Stimulated activated CD8-positive, alpha-beta memory T cell treated with anti-CD3 and anti-CD28 coated beads, Interleukin-2, amount 100 ng/mL, for 1 hour (primary cell): ENCODE data around the gene UNC13B.

Source experiments
- DNase-seq, 2 donors: peaks; one replicate each; pipeline ENCODE4 v3.0.0-alpha.2; 2020; ENCODE audit warnings: low read depth in 2 of 2

The UNC13B gene

GRCh38 chr9:35277171-35277520 is 115.3 kb downstream of the UNC13B start:
- no peak for DNase-seq

- no peak for DNase-seq
Observed at GRCh38 chr9:35277628-35278359, 116.0 kb downstream of the UNC13B start.

DNA sequence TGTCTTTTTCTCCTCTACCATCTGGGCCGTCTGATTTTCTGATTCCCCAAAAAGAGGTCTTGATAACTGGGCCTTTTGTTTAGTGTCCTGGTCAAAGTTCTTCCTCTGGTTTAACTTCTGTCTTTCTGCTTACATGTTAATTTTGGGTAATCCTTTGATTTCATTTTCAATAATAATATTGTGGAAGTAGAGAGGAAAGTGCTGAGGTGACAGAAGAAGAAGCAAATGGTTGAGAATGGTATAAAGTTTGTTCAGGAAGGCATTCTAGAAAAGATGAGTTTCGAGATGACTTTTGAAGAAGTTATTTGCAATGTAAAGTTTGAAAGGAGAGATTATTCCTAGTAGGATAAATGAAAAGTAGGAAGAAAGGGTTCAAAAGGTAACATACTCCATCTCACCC is 118.1 kb downstream of the UNC13B start:
- DNase-seq = no peak

GRCh38 chr9:35280399-35280798 is 118.6 kb downstream of the UNC13B start:
- no peak for DNase-seq

GRCh38 chr9:35285731-35286130 is 123.9 kb downstream of the UNC13B start:
- DNase-seq = no peak

GRCh38 chr9:35286381-35286780 is 124.6 kb downstream of the UNC13B start:
- DNase-seq = no peak

DNA sequence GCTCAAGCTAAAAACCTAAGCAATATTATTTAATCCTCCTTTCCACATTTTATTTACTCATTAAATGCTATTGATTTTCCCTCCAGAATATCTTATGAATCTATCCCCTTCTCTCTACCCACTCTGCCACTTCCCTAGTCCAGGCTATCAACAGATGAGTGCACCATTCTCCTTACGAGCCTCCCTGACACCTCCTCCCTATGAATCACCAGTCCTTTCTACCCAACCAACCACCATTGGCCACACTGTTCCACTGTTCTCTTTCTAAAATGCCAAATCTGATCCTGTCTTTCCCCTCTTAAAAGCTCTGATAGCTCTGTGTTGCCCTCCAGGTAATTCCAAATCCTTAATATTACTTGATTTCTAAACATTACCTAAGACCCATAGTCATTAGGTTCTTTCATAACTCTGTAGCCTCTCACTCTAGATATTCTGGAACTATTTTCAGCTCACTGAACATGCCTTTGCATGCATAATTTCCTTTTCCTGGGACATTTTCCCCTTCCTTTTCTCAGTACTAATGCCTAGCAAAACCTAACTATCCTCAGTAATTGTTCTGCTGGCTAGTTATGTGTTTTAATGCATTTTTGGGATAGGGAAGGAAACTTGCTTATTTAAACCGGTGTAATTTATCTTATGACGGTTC is 126.3 kb downstream of the UNC13B start:
- DNase-seq = no peak

GRCh38 chr9:35288778-35289177 is 127.0 kb downstream of the UNC13B start:
- no peak for DNase-seq

DNA sequence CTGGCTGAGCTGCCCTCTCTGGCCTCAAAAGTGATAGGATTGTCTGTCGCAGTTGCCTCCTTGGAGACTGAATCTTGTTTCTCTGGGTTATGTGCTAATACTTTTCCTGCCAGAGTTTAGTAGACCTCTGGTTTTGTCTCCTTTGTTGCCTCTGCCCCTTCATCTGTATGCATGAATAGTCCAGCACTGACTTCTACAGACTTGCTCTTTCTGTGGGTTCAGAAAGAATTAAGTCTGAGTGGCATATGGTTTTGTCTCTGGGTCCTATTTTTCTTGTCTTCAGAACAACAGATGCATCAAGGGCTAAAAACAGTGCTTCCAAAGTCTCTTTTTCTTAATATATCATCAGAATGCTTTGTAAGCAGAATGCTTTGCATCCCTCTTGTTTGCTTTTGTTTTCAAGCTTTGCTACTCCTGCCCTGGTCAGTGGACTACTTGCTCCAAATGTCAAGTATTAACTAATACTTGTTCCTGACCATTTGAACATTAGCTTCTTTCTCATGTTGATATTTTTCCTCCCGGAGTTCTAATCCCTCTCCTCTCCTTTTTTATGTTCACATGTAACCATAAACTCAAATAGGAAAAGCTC is 131.7 kb downstream of the UNC13B start:
- no peak for DNase-seq

DNA sequence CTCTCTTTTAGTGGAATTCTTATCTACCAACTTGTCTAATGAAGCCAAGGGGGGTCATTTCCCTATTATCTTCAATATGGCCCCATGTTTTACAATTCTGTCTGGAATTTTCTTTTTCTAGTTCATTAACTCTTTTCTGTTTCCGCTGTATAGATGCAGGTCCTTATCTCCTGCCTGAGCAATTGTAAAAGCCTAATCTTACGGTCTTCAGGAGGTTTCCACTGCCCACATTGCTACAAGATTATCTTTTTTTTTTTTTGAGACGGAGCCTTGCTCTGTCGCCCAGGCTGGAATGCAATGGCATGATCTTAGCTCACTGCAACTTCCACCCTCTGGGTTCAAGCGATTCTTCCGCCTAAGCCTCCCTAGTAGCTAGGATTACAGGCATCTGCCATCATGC is 132.3 kb downstream of the UNC13B start:
- no peak for DNase-seq

DNA sequence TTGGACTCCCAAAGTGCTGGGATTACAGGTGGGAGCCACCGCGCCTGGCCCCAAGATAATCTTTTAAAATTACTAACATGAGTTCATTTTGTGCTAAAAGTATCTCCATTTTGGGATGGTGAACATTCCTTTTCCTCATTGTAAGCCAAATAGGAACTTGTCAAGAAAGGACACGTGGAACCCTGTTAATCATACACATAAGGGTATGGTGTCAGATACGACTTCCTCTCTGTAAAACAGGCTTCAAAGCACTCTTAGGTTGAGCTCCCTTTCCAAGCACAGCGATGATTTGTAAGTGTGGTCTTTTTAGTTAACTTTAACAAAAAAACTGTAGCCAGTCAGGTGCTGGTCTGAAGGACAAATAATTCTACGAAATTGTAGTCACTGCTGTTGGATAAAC is 132.7 kb downstream of the UNC13B start:
- DNase-seq = no peak

DNA sequence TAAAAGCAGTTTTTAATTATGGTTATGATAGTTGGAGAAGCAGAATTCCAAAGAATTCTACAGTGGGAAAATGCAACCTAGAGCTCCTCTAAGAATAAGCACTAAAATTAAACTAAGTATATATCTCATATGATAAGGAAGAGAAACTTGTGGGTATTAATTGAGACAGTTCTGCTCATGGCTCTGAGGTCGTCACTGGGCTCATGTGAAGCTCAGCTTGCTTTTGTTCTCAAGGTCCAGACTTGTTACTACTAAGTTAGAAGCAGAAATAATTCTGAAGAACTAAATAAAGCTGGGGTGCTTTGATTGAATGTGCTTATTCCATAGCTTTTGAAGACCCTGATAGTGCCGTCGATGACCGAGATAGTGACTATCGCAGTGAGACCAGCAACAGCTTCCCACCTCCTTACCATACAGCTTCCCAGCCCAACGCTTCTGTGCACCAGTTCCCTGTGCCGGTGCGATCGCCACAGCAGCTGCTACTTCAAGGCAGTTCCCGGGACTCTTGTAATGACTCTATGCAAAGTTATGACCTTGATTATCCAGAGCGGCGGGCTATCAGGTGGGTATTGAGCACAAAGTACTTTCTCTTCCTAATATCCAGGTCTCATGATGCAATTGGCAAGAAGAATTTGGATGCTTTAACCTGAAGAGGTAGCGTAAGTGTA is 133.7 kb downstream of the UNC13B start:
- DNase-seq = no peak

GRCh38 chr9:35303567-35303966 is 141.8 kb downstream of the UNC13B start:
- DNase-seq = no peak

GRCh38 chr9:35306283-35306682 is 144.5 kb downstream of the UNC13B start:
- no peak for DNase-seq

DNA sequence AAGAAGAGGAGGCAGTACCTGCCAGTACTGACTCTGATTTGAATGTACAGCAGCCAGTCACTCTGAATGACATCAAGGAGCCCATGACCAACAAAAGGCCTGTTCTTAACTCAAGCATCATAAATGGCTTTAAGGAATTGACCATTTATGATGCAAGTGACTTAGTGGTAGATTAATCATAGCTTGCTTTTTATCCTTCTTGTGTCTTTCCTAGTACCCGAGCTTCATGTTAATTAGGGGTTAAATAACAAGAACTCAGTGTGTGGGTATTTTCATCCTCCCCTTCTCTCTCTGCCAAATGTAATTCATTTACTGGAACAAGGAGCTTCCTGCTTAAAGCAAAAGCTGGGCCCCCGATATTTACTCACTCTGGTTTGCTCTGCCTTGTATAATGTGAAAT is 146.5 kb downstream of the UNC13B start:
- no peak for DNase-seq

GRCh38 chr9:35311891-35312639 is 150.3 kb downstream of the UNC13B start:
- DNase-seq = no peak

- DNase-seq = no peak
Observed at GRCh38 chr9:35313460-35313859, 151.7 kb downstream of the UNC13B start.

GRCh38 chr9:35313916-35314315 is 152.1 kb downstream of the UNC13B start:
- DNase-seq = no peak

- DNase-seq = no peak
Observed at GRCh38 chr9:35318741-35319140, 156.9 kb downstream of the UNC13B start.

DNA sequence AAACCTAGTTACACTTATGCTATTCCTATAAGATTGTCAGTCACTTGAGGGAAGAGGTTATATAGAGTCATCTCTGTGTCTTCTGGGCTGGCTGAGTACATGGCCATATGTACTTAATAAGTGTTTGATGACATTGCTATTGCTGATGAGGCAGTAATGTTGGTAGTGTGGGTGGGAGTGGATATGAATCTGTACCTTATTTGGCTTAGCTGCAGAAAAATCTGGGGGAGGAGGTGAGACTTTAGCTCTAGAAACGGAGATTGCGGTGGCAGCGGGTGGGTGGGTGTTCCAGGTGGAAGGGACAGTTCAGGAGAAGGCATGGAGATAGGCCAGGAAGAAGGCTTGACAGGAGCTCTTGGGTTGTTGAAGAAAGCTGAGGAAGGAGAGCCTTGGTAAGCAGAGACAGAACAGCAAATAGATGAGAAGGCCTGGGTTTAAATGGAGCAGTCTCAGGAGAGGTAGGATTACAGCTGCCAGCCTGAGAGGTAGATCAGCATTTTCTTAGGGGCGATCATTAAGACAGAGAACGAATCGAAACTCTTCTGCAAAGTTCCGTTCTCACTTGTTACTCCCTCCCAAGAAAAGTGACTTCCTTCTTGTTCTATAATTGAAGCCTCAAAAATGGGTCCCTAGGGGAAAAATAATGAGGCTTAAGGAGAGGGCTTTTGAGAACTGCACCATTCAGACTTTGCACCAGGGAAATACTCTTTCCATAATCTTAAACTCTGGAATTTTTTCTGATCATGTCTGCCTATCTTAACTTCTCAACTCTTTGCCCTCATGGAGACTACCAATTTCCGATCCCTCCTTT is 160.5 kb downstream of the UNC13B start:
- no peak for DNase-seq

GRCh38 chr9:35324966-35325365 is 163.2 kb downstream of the UNC13B start:
- no peak for DNase-seq
